H1 (cell line): ENCODE measurements around the gene ARHGAP24. TPM values are rescaled to one million over a fixed set of nuclear protein-coding genes. Genes with fewer than 3 reads are reported as not detected.

Experiments used
- CTCF ChIA-PET: fragments of 300-600 bp; sonication (Branson Sonifier 250); formaldehyde crosslinking; loops from one replicate; lab custom pipeline; 2021; ENCODE audit not compliant: partially characterized antibody; lab: Charles Lee
- POLR2A ChIA-PET: fragments of 300-600 bp; sonication (Branson Sonifier 250); formaldehyde crosslinking; loops from one replicate; lab custom pipeline; 2021; ENCODE audit warnings: inconsistent platforms; ENCODE audit not compliant: partially characterized antibody; lab: Charles Lee
- DNase-seq, 2 experiments: peaks; one replicate each; pipeline versions ENCODE4 v3.0.0 to v3.0.0-alpha.2; 2010 to 2022; ENCODE audit warnings: low spot score in 2 of 2, low read depth in 1 of 2, mixed read lengths in 1 of 2
- FAIRE-seq: peaks from 2 replicates; lab custom pipeline; 2011; peaks lifted over from hg19 to GRCh38; lab: Jason Lieb, UNC
- H2AFZ ChIP-seq: 2 replicates; pipeline ENCODE4 v1.8.1; 2012; ENCODE audit warnings: low read length, inconsistent platforms
- H2AK5ac ChIP-seq: 2 replicates; pipeline ENCODE4 v1.6.1; 2013; ENCODE audit warnings: low read depth, low read length
- H2BK120ac ChIP-seq: replicated peaks from 2 replicates; pipeline ENCODE3; 2013; ENCODE audit warnings: low read depth, low read length, inconsistent platforms
- H2BK12ac ChIP-seq: 2 replicates; pipeline ENCODE4 v1.6.1; 2013; ENCODE audit warnings: low read depth, low read length
- H2BK15ac ChIP-seq: 2 replicates; pipeline ENCODE4 v1.6.1; 2013; ENCODE audit warnings: low read length
- H2BK20ac ChIP-seq: 2 replicates; pipeline ENCODE4 v1.6.1; 2013; ENCODE audit warnings: low read length
- H2BK5ac ChIP-seq: 2 replicates; pipeline ENCODE4 v1.6.1; 2013; ENCODE audit warnings: low read depth, low read length
- H3K14ac ChIP-seq: 2 replicates; pipeline ENCODE4 v1.6.1; 2013; ENCODE audit warnings: inconsistent platforms; ENCODE audit not compliant: insufficient read length
- H3K18ac ChIP-seq: 2 replicates; pipeline ENCODE4 v1.6.1; 2013; ENCODE audit warnings: low read length; ENCODE audit errors: extremely low read depth
- H3K23ac ChIP-seq: 2 replicates; pipeline ENCODE4 v1.6.1; 2013; ENCODE audit warnings: inconsistent platforms; ENCODE audit not compliant: insufficient read length
- H3K23me2 ChIP-seq: 2 replicates; pipeline ENCODE4 v1.6.1; 2013; ENCODE audit warnings: low read depth, low read length
- H3K27ac ChIP-seq: 2 replicates; pipeline ENCODE4 v1.6.1; 2011; ENCODE audit warnings: low read depth, low read length, inconsistent platforms
- H3K27me3 ChIP-seq, 4 experiments: replicated peaks in 1 of 4; 1 replicate in 1 of 4; 2 replicates in 3 of 4; pipeline versions ENCODE4 v1.6.1 to v1.8.1; 2011 to 2013; ENCODE audit warnings: low read length in 3 of 4, mild to moderate bottlenecking in 3 of 4, inconsistent platforms in 2 of 4, mixed read lengths in 2 of 4, moderate library complexity in 1 of 4; ENCODE audit not compliant: control insufficient read depth in 3 of 4, insufficient read depth in 3 of 4; ENCODE audit errors: extremely low read depth in 1 of 4
- H3K36me3 ChIP-seq, 4 experiments: 2 replicates each; pipeline versions ENCODE4 v1.6.1 to v1.8.1; 2011 to 2013; ENCODE audit warnings: mild to moderate bottlenecking in 4 of 4, low read length in 3 of 4, moderate library complexity in 2 of 4, control low read depth in 1 of 4, inconsistent platforms in 1 of 4; ENCODE audit not compliant: insufficient read depth in 4 of 4, control insufficient read depth in 2 of 4
- H3K4ac ChIP-seq: replicated peaks from 2 replicates; pipeline ENCODE3; 2013; ENCODE audit warnings: low read length, low read depth, mixed read lengths, inconsistent platforms; ENCODE audit not compliant: insufficient read length
- H3K4me1 ChIP-seq, 4 experiments: replicated peaks in 1 of 4; 1 replicate in 1 of 4; 2 replicates in 3 of 4; pipeline versions ENCODE4 v1.6.1 to v1.8.1; 2011 to 2013; ENCODE audit warnings: low read length in 3 of 4, inconsistent platforms in 2 of 4, mixed read lengths in 1 of 4; ENCODE audit not compliant: insufficient read depth in 4 of 4, control insufficient read depth in 3 of 4
- H3K4me2 ChIP-seq, 2 experiments: 2 replicates each; pipeline versions ENCODE4 v1.6.1 to v1.8.1; 2011 to 2013; ENCODE audit warnings: low read depth in 2 of 2, low read length in 2 of 2, control low read depth in 1 of 2, inconsistent platforms in 1 of 2, mild to moderate bottlenecking in 1 of 2; ENCODE audit not compliant: insufficient read depth in 1 of 2
- H3K4me3 ChIP-seq, 4 experiments: fragments of 200-600, 300-600 bp in 1 of 4; sonication (generic), shearing (Covaris generic), sonication (Bioruptor Twin) in 1 of 4; 2 replicates each; pipeline versions ENCODE4 v1.5.1 to v1.8.1; 2011 to 2016; ENCODE audit warnings: low read length in 4 of 4, low read depth in 3 of 4, control low read depth in 2 of 4, inconsistent platforms in 2 of 4, mild to moderate bottlenecking in 2 of 4, mixed read lengths in 1 of 4, moderate library complexity in 1 of 4; ENCODE audit not compliant: insufficient read depth in 2 of 4; ENCODE audit errors: extremely low read depth in 1 of 4
- H3K56ac ChIP-seq: replicated peaks from 2 replicates; pipeline ENCODE3; 2013; ENCODE audit warnings: low read depth, mild to moderate bottlenecking, mixed read lengths, low read length, inconsistent platforms; ENCODE audit not compliant: insufficient read length
- H3K79me1 ChIP-seq: 2 replicates; pipeline ENCODE4 v1.6.1; 2013; ENCODE audit warnings: low read depth, low read length, control low read depth
- H3K79me2 ChIP-seq, 2 experiments: 2 replicates each; pipeline versions ENCODE4 v1.6.1 to v1.8.1; 2012 to 2013; ENCODE audit warnings: low read length in 2 of 2, mild to moderate bottlenecking in 2 of 2, inconsistent platforms in 1 of 2; ENCODE audit not compliant: insufficient read depth in 2 of 2, control insufficient read depth in 1 of 2
- H3K9ac ChIP-seq, 4 experiments: replicated peaks in 1 of 4; 1 replicate in 1 of 4; 2 replicates in 3 of 4; pipeline versions ENCODE4 v1.6.1 to v1.8.1; 2011 to 2013; ENCODE audit warnings: low read depth in 3 of 4, low read length in 3 of 4, control low read depth in 2 of 4, mild to moderate bottlenecking in 2 of 4, moderate library complexity in 2 of 4, inconsistent platforms in 1 of 4; ENCODE audit errors: extremely low read depth in 1 of 4
- H3K9me3 ChIP-seq, 2 experiments: 2 replicates each; pipeline versions ENCODE4 v1.6.1 to v1.8.1; 2012 to 2013; ENCODE audit warnings: mild to moderate bottlenecking in 2 of 2, moderate library complexity in 2 of 2, control low read depth in 1 of 2, inconsistent platforms in 1 of 2, low read depth in 1 of 2, low read length in 1 of 2, mixed read lengths in 1 of 2; ENCODE audit not compliant: insufficient read depth in 2 of 2
- H4K20me1 ChIP-seq, 2 experiments: replicated peaks in 1 of 2; 2 replicates each; pipeline versions ENCODE3 to v1.8.1; 2011 to 2013; ENCODE audit warnings: inconsistent platforms in 2 of 2, low read length in 2 of 2, mild to moderate bottlenecking in 1 of 2; ENCODE audit not compliant: insufficient read depth in 2 of 2, control insufficient read depth in 1 of 2
- H4K5ac ChIP-seq: 2 replicates; pipeline ENCODE4 v1.6.1; 2013; ENCODE audit warnings: low read length, low read depth, mixed read lengths, inconsistent platforms; ENCODE audit not compliant: insufficient read length
- H4K8ac ChIP-seq: 2 replicates; pipeline ENCODE4 v1.8.0; 2013; ENCODE audit warnings: mild to moderate bottlenecking, moderate library complexity, low read length, inconsistent platforms; ENCODE audit not compliant: insufficient read depth; ENCODE audit errors: extremely low read depth
- H4K91ac ChIP-seq: replicated peaks from 2 replicates; pipeline ENCODE3; 2013; ENCODE audit warnings: low read length, mixed read lengths, inconsistent platforms; ENCODE audit not compliant: insufficient read length
- CEBPB ChIP-seq: IDR thresholded peaks from 2 replicates; pipeline ENCODE4 v1.6.1; 2012; ENCODE audit warnings: low read depth, low read length
- CREB1 ChIP-seq: IDR thresholded peaks from 2 replicates; pipeline ENCODE4 v1.6.1; 2012; ENCODE audit warnings: inconsistent platforms
- JUND ChIP-seq: IDR thresholded peaks from 2 replicates; pipeline ENCODE4 v1.6.1; 2011; ENCODE audit warnings: mild to moderate bottlenecking, improper control_type of control experiment, low read length
- KDM5A ChIP-seq: fragments of 200-600 bp; IDR thresholded peaks from 2 replicates; pipeline ENCODE4 v1.7.1; 2012; ENCODE audit warnings: mild to moderate bottlenecking, low read length, inconsistent platforms, mixed read lengths
- POU5F1 ChIP-seq: IDR thresholded peaks from 2 replicates; pipeline ENCODE4 v1.6.1; 2011; ENCODE audit warnings: low read depth, mild to moderate bottlenecking, low read length, moderate library complexity
- SIN3A ChIP-seq, 2 experiments: IDR thresholded peaks in 1 of 2; conservative IDR thresholded peaks in 1 of 2; 2 replicates each; pipeline ENCODE4 v1.6.1; 2011 to 2012; ENCODE audit warnings: low read length in 2 of 2, improper control_type of control experiment in 1 of 2, low read depth in 1 of 2, mild to moderate bottlenecking in 1 of 2
- WGBS, 2 experiments: shearing (Covaris generic) in 1 of 2; methylation state at CpG; one replicate each; pipeline versions ENCODE4 v1.1.6 to v1.1.7; 2013 to 2015; ENCODE audit warnings: low lambda C conversion rate in 2 of 2, mixed read lengths in 2 of 2, inconsistent platforms in 1 of 2, low coverage in 1 of 2, missing lambda C conversion rate in 1 of 2; ENCODE audit not compliant: insufficient replicate concordance in 2 of 2, insufficient coverage in 1 of 2, insufficient read length in 1 of 2; ENCODE audit errors: extremely low coverage in 1 of 2, missing lambda C conversion rate in 1 of 2; 5-methylcytosine and 5-hydroxymethylcytosine counted together
- polyA plus RNA-seq, 7 experiments: library from polyadenylated mRNA; depleted of rRNA in 3 of 7; stranded (reverse) in 5 of 7; unstranded in 2 of 7; fragments of >200 nt in 5 of 7; fragments of 200-250 nt in 2 of 7; gene quantifications; 1 replicate in 5 of 7; 2 replicates in 1 of 7; 4 replicates in 1 of 7; pipeline versions ENCODE4 v1.2.1 to v1.2.3, GENCODE V29; 2011 to 2013; ENCODE audit warnings: missing spikeins in 2 of 7, mixed read lengths in 2 of 7
- total RNA-seq: library from RNA; stranded (reverse); fragmentation: NEBNext Ultra II Directional; extraction: Animal tissue kit (Norgen Biotek cat#: 25700); gene quantifications from 2 replicates; pipeline ENCODE4 v1.2.1, GENCODE V29; 2021
- TF ChIP-seq, protein P1 (sequence below): IDR thresholded peaks from 2 replicates; pipeline ENCODE4 v1.6.1; 2011; ENCODE audit warnings: low read length, improper control_type of control experiment

The ARHGAP24 gene
- total and polyA plus RNA-seq, 2 of the 8 experiments (the other 6 are each of a cell fraction or from before 2014, with no cell fraction given) = 0.08 to 0.50 TPM

DNA sequence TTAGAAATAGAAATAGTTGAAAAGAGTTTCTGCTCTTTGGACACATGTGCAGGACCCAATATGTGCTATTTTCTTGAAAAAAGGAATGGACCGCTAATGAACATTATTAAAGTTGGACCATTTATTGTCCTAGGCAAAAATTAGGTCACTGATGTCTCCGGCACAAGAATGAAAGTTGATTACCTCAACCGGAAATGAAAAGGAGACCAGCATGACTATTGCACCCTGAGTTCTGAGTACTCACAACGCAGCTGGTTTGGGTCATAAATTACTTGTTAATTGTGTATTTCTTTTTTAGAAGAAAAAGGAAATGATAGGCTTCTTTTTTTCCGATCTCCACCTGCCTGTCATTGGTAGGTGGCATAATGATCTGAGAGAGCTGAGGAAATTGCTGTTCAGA lies 232.7 kb downstream of the ARHGAP24 start:
- no peaks in the 10 kb centered on the region for H3K23me2 ChIP-seq
- no peaks in the 10 kb centered on the region for H3K27me3 ChIP-seq
- H4K91ac ChIP-seq = no peak overlapping the region
- H3K36me3 ChIP-seq = no peaks in the 10 kb centered on the region
- H3K9me3 ChIP-seq = no peaks in the 10 kb centered on the region
- H3K23ac ChIP-seq = no peak overlapping the region
- no peak overlapping the region for H4K8ac ChIP-seq
- POLR2A ChIA-PET = no interaction called here
- no peaks in the 10 kb centered on the region for H4K20me1 ChIP-seq
- TF ChIP-seq SIN3A (conservative IDR thresholded peaks at IDR 0.05 in 1 of 2, IDR thresholded peaks at IDR 0.05 in 1 of 2; ENCODE audit: low read depth in 1 of 2, low read length in 2 of 2) (no peak), KDM5A (no peak), JUND (no peak), CREB1 (no peak), CEBPB (no peak), POU5F1 (no peak)
- TF ChIP-seq, protein P1, sequence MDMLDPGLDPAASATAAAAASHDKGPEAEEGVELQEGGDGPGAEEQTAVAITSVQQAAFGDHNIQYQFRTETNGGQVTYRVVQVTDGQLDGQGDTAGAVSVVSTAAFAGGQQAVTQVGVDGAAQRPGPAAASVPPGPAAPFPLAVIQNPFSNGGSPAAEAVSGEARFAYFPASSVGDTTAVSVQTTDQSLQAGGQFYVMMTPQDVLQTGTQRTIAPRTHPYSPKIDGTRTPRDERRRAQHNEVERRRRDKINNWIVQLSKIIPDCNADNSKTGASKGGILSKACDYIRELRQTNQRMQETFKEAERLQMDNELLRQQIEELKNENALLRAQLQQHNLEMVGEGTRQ = no peak
- TF ChIP-seq, all 59 proteins: peak for 0
- Histone ChIP-seq H3K9ac (no peak overlapping the region), H3K4me2 (no peak overlapping the region), H3K4me3 (no peak overlapping the region), H3K79me1 (no peaks in the 10 kb centered on the region), H2AK5ac (no peak overlapping the region), H2BK5ac (no peak overlapping the region), H2BK12ac (no peak overlapping the region), H3K27ac (no peak overlapping the region), H3K14ac (no peak overlapping the region), H3K79me2 (no peaks in the 10 kb centered on the region), H4K5ac (no peak overlapping the region), H3K4me1 (no peaks in the 10 kb centered on the region), H2BK20ac (no peak overlapping the region), H3K56ac (no peak overlapping the region), H3K4ac (no peak overlapping the region), H2BK15ac (no peak overlapping the region), H2BK120ac (no peak overlapping the region), H3K18ac (no peak overlapping the region), H2AFZ (no peak overlapping the region; the same call in 1 of the 2 replicates)
- WGBS, 2 experiments = 83% methylated on average over 5 of the region's 5 CpGs; no CpG with 5 or more reads in 1 of the 2 experiments
- CTCF ChIA-PET = interaction anchor here (0.7 to 1.4 kb wide), 3 partner anchors 13 to 145 kb away, joined by 3 to 4 read pairs (median 3); no protein-coding TSS in a partner anchor
- no peak for FAIRE-seq
- DNase-seq = no peak
